Measurements from ENCODE around the gene ADGRD1.

Gene ADGRD1

DNA sequence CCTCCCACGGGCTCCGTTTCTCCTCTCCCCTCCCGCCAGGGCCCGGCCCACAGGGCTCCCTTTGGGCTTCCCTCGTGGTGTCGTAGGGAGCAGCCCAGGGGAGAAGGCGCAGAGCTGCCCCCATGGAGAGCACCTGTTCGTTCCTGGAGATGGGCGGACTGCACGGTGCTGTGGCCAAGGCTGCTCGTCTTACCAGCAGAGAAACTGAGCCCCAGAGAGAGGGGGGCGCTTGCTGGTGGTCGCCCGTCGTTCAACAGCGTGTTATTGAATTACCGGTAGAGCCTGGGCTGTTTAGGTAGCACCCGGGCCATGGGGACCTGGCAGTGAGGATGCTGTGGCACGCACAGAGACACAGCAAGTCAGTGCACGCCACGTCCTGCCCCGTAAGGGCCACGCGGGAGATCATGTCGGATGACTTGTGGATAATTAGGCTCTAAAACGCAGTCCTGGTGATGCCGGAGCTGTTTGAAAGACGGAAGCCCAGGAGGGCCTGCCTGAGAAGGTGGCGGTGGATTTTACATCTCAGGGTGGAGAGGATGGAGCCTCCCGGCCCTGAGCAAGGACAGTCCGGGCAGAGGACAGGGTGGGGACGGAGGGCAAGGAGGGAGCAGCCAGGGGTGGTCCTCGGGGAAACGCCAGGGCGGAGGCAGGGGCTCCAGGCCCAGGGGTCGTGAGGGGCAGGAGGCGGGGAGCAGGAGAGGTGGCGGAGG lies 134.4 kb downstream of the ADGRD1 start:
- DNase-seq (ENCODE audit: insufficient read length, low spot score) (no peak), FAIRE-seq (no peak)
- TF ChIP-seq, protein P1, sequence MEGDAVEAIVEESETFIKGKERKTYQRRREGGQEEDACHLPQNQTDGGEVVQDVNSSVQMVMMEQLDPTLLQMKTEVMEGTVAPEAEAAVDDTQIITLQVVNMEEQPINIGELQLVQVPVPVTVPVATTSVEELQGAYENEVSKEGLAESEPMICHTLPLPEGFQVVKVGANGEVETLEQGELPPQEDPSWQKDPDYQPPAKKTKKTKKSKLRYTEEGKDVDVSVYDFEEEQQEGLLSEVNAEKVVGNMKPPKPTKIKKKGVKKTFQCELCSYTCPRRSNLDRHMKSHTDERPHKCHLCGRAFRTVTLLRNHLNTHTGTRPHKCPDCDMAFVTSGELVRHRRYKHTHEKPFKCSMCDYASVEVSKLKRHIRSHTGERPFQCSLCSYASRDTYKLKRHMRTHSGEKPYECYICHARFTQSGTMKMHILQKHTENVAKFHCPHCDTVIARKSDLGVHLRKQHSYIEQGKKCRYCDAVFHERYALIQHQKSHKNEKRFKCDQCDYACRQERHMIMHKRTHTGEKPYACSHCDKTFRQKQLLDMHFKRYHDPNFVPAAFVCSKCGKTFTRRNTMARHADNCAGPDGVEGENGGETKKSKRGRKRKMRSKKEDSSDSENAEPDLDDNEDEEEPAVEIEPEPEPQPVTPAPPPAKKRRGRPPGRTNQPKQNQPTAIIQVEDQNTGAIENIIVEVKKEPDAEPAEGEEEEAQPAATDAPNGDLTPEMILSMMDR (IDR thresholded peaks at IDR 0.05; ENCODE audit: insufficient read depth, missing control alignments): no peak

DNA sequence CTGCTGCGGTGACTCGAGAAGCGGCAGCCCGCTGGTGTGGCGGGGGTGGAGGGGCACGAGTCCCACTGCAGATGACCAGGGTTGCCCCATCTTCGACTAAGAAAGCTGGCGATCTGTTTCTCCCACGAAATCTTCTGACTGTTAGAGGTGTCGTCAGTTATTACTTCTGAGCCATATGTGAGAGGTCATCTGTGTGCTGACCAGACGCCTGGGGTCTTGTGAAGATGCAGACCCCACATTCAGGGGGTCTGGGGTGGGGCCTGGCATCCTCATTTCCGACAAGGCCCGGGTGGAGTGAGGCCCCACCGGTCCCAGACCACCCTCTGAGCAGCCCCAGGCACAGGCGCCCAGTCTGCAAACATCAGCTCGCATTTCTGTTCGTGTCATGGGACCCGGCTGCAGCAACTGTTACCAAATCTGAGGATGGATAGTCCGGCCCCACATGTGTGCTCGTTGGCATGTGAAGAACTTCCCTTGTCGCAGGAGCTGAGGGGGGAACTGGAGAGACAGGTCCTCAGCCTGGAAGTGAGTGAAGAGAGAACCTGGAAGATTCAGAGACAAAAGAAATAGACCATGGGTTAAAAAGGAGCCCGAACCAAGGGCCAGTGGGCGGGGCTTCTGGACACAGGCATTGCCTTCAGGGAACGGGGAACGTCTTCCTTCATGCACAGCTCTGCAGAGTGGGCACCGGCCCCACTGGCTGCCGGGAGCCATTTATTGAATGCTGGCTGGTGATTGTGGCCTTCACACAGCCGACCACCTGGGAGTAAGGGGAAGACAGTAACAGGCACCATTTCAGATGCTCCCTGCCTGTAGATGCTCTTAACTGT lies 135.2 kb downstream of the ADGRD1 start:
- FAIRE-seq (no peak), DNase-seq (ENCODE audit: insufficient read length, low spot score) (no peak)
- TF ChIP-seq, protein P1 (IDR thresholded peaks at IDR 0.05; ENCODE audit: insufficient read depth, missing control alignments): no peak

DNA sequence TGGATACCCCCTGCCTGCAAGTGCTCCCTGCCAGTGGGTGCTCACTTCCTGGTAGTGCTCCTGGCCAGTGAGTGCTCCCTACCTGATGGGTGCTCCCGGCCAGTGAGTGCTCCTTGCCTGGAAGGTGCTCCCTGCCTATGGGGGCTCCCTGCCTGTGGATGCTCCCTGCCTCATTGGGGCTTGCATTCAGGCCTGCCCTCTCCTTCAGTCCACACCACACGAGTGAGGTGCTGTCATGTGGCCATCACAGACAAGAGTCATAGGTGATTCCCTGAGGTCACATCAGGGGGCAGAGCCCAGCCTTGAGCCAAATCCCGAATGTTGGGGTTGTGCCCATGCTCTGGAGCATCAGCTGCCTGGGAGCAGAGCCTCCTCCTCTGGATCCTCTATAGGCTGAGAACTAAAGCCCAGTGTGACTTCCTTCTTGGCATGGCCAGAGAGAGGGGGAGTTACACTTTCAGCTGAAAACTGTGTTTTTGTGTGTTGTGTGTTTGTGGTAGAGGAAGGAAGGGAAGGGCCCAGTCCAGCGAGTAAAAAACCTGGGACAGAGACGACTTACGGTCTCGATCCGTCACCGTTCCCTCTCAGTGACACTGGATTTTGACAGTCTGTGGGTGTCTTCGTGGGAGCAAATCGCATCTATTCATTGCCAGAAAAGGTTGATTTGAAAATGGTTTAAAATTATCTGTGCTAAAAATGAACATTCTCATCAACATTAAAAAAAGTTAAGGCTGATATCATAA lies 136.0 kb downstream of the ADGRD1 start:
- TF ChIP-seq, protein P1 (IDR thresholded peaks at IDR 0.05; ENCODE audit: insufficient read depth, missing control alignments): no peak
- DNase-seq (ENCODE audit: insufficient read length, low spot score) (no peak), FAIRE-seq (no peak)

DNA sequence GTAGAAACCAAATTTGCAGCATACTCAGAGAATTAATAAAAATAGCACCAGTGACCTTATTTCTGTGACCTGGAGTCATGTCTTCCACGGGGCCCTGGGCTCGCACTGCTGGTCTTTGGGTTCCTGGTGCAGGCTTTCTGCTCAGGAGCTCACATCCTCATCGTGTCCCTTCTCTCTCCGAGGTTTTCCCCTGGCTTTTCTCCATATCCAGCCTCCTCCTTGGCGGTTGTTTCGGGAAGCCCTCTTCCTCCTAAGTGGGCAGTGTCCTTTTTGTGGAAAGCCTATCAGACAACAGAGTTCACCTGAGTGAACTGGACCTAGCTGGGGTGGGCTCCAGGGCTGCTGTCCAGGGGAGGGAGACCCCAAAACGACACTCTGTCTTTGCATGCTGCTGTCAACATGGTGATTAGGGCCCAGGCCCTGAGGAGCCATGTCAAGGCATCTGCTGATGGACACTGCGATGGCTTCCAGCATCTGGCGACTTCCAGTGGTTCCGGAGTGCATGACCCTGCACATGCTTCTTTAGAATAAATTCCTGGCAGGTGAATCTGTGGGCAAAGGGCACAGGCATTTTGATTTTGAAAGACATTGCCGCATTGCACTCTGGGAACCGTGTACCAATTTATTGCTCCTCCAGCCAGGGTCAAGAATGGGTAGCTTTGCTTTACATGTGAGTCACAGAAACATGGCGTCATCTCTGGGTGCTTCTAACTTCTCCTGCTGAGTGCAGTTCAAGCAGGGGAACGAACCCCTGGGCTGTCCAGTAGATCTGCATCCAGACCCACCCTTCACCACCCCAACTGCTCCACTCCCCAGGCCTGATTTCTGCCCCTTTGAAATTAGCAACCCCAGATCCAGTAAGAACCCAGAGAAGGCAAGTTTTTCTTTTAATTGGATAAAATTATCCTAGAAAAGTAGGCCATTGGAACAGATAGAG lies 136.8 kb downstream of the ADGRD1 start:
- no peak for FAIRE-seq
- TF ChIP-seq, protein P1 (IDR thresholded peaks at IDR 0.05; ENCODE audit: insufficient read depth, missing control alignments): no peak
- no peak for DNase-seq (ENCODE audit: insufficient read length, low spot score)

DNA sequence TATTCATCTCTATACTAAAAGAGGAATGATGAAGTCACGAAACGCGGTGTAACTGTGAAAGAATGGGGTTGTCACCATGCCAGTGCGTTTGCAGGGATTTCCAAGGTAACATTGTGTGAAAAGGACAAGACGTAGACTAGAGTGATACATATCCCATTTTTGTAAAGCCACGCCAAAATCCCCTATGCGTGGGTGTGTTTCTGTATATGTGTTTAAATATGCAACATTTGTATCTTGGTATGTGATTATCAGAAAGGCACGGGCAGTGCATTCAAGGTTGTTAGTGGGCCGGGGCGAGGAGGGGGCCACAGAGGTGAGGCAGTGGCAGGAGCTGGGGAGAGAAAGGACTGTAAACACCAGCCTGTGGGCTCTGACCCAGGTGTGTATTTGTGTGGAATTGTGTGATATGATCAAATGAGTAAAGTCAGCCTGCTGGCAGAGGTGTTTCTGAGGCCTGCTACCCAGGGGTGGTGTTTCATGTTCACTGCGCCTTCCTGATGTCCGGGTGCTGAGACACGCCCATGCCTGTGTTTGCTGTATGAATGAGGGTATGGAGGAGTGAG lies 137.8 kb downstream of the ADGRD1 start:
- TF ChIP-seq, protein P1 (IDR thresholded peaks at IDR 0.05; ENCODE audit: insufficient read depth, missing control alignments): no peak
- no peak for FAIRE-seq
- DNase-seq (ENCODE audit: insufficient read length, low spot score): no peak

DNA sequence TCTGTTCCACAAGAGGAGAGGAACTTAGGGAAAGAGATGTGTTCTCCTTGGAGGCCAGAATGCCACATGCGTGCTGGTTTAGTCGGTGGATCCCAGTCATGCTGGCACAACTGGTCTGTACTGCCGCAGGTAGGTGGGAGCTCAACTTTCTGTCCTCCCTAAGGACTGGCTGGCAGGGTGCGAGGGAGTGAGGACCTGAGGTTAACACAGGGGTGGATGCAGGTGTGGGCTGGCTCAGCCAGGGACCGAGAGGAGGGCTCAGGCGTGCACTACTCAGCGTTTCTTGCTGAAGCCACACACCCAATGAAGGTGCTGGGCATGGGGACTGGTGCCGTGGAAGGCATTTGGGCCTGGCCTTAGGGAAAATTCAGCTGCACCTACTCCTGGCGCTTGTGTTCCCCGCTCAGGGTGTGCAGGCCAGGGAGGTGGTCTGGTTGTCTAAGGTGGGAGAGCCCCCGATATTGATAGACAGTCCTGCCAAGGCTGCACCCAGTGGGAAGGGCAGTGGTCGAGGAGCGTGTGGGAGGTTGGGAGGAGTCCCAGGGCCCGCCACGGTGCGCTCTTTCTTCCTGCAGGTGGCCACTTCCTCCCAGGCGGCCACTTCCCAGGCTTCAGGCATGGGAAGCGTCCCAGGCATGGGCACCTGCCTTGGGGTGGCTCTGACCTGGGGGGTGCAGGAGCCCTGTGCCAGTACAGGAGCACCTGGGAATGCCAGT lies 138.4 kb downstream of the ADGRD1 start:
- FAIRE-seq (no peak), DNase-seq (ENCODE audit: insufficient read length, low spot score) (no peak)
- TF ChIP-seq, protein P1 (IDR thresholded peaks at IDR 0.05; ENCODE audit: insufficient read depth, missing control alignments): no peak

All from D721Med (cell line).